ENCODE results near the gene KCNMA1. TPM values are rescaled to one million over a fixed set of nuclear protein-coding genes. Genes with fewer than 3 reads are reported as not detected.

KCNMA1 gene
- total and polyA plus RNA-seq, 2 donors (not counting 1 experiment from before 2014, with no cell fraction given): 0.82 to 3.1 TPM

DNA sequence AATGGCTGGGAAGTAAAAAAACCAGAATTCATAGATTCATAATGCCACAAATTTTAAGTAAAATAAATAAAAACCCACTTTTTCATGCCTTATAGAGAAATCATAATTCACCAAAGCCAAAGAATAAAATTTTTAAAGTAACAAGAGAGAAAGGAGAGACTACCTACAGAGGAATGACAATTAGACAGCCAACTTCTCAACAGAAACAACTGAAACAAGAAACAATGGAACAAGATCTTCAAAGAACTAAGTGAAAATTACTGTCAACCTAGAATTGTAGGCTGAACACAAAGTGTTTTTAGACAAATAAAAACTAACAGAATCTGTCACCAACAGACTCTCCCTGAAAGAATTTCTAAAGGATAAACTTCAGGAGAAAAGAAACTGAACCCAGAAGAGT, 15.6 kb upstream of the KCNMA1 start:
- Histone ChIP-seq H3K27me3 (replicated peaks in 1 of 4; ENCODE audit: control extremely low read depth in 1 of 4, control insufficient read depth in 3 of 4, insufficient read depth in 4 of 4, low read length in 3 of 4) (no peaks in the 10 kb centered on the region), H4K20me1 (ENCODE audit: control insufficient read depth, insufficient read depth, low read length, poor library complexity, severe bottlenecking) (no peaks in the 10 kb centered on the region), H3K9me3 (ENCODE audit: control extremely low read depth in 1 of 3, control insufficient read depth in 2 of 3, insufficient read depth in 1 of 3, low read length in 2 of 3) (peaks cover 4 to 6% (median 5%) of the 10 kb centered on the region in 3 donors), H3K79me2 (ENCODE audit: control insufficient read depth, insufficient read depth, low read length) (no peaks in the 10 kb centered on the region), H3K9ac (ENCODE audit: low read length) (no peak overlapping the region), H2AFZ (ENCODE audit: insufficient read depth, low read depth, low read length, poor library complexity, severe bottlenecking) (no peak overlapping the region), H3K4me3 (ENCODE audit: control extremely low read depth in 1 of 5, extremely low read depth in 1 of 5, insufficient read depth in 1 of 5, low read depth in 2 of 5, low read length in 4 of 5) (no peak overlapping the region), H3K36me3 (replicated peaks in 1 of 2; ENCODE audit: control extremely low read depth in 1 of 2, control insufficient read depth in 1 of 2, extremely low read depth in 1 of 2, insufficient read depth in 2 of 2, low read length in 1 of 2) (no peaks in the 10 kb centered on the region), H3K27ac (ENCODE audit: low read length in 2 of 2) (no peak overlapping the region), H3K4me1 (ENCODE audit: control insufficient read depth in 2 of 2, insufficient read depth in 2 of 2, low read length in 2 of 2) (no peaks in the 10 kb centered on the region), H3K4me2 (replicated peaks; ENCODE audit: low read depth, low read length, poor library complexity, severe bottlenecking) (no peak overlapping the region)
- H3K4me3 Mint-ChIP-seq: no peak overlapping the region
- intact Hi-C loops (cut with micrococcal nuclease): no loop called here
- peaks cover 6% of the 10 kb centered on the region for H3K27me3 Mint-ChIP-seq
- DNase-seq: no peak
- no peak for TF ChIP-seq EZH2 (IDR thresholded peaks at IDR 0.05; ENCODE audit: borderline replicate concordance, insufficient read depth, low read depth, low read length, poor library complexity, severe bottlenecking)
- TF ChIP-seq, protein P1, sequence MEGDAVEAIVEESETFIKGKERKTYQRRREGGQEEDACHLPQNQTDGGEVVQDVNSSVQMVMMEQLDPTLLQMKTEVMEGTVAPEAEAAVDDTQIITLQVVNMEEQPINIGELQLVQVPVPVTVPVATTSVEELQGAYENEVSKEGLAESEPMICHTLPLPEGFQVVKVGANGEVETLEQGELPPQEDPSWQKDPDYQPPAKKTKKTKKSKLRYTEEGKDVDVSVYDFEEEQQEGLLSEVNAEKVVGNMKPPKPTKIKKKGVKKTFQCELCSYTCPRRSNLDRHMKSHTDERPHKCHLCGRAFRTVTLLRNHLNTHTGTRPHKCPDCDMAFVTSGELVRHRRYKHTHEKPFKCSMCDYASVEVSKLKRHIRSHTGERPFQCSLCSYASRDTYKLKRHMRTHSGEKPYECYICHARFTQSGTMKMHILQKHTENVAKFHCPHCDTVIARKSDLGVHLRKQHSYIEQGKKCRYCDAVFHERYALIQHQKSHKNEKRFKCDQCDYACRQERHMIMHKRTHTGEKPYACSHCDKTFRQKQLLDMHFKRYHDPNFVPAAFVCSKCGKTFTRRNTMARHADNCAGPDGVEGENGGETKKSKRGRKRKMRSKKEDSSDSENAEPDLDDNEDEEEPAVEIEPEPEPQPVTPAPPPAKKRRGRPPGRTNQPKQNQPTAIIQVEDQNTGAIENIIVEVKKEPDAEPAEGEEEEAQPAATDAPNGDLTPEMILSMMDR (IDR thresholded peaks at IDR 0.05): no peak
- H3K9me3 Mint-ChIP-seq (ENCODE audit: insufficient read depth): no peaks in the 10 kb centered on the region
- H3K4me1 Mint-ChIP-seq: peaks cover 6% of the 10 kb centered on the region
- POLR2A ChIA-PET: no interaction called here
- ATAC-seq (ENCODE audit: low read depth): no peak
- CTCF ChIA-PET: interaction anchor here (3.9 kb wide), 1 partner anchor 10 kb away, joined by 18 read pairs; no protein-coding TSS in a partner anchor
- no peak overlapping the region for H3K27ac Mint-ChIP-seq

DNA sequence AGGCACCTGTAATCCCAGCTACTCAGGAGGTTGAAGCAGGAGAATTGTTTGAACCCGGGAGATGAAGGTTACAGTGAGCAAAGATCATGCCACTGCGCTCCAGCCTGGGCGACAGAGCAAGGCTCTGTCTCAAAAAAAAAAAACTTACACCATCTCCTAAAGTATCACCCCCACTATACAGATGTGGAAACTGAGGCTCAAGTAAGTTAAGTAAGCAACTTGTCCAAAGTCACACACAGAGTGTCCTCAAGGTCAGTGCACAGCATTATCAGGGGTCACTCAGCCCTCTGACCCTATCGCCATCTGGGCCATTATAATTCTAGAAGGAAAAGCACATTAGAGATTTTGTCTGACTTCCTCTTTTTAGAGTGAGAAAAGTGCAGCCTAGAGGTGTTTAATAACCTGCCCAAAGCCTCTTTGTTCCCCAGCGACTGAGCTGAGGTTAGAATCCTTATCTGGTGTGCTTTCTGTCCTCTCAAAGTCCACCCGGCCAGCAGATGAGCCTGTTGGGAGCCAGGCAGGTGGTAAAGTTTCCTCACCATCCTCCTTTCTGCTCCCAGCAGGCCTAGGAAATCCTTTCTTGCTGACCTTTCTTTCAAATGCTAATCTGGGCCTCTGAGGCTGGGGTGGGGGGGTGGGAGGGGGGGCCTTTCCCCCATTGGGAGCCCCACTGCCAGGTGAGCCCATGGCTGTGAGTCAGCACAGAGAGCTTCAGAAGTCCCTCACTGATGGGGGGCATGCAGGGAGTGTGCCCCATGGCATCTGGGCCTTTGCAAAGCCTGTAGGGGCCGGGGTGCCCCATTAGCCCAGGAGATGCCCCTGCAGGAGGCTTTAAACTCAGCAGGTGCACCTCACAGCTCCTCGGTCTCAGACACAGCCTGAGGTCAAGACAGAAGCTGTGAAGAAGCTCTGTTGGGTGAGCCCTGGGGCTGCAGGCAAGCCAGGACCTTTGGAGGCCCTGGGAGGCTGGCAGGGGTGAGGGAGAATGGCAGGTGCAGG, 12.0 kb upstream of the KCNMA1 start:
- ChIA-PET CTCF (interaction anchor here (0.7 to 18.9 kb wide), 4 partner anchors 8 to 482 kb away, joined by 3 to 523 read pairs (median 6); no protein-coding TSS in a partner anchor), POLR2A (no interaction called here)
- Histone ChIP-seq H4K20me1 (ENCODE audit: control insufficient read depth, insufficient read depth, low read length, poor library complexity, severe bottlenecking) (no peaks in the 10 kb centered on the region), H3K4me2 (replicated peaks; ENCODE audit: low read depth, low read length, poor library complexity, severe bottlenecking) (no peak overlapping the region), H3K4me3 (ENCODE audit: control extremely low read depth in 1 of 5, extremely low read depth in 1 of 5, insufficient read depth in 1 of 5, low read depth in 2 of 5, low read length in 4 of 5) (no peak overlapping the region), H3K27ac (ENCODE audit: low read length in 2 of 2) (no peak overlapping the region), H3K79me2 (ENCODE audit: control insufficient read depth, insufficient read depth, low read length) (no peaks in the 10 kb centered on the region), H3K27me3 (replicated peaks in 1 of 4; ENCODE audit: control extremely low read depth in 1 of 4, control insufficient read depth in 3 of 4, insufficient read depth in 4 of 4, low read length in 3 of 4) (no peaks in the 10 kb centered on the region), H3K9ac (ENCODE audit: low read length) (no peak overlapping the region), H3K9me3 (ENCODE audit: control extremely low read depth in 1 of 3, control insufficient read depth in 2 of 3, insufficient read depth in 1 of 3, low read length in 2 of 3) (peaks cover 4 to 6% (median 5%) of the 10 kb centered on the region in 3 donors), H3K4me1 (ENCODE audit: control insufficient read depth in 2 of 2, insufficient read depth in 2 of 2, low read length in 2 of 2) (no peaks in the 10 kb centered on the region), H3K36me3 (replicated peaks in 1 of 2; ENCODE audit: control extremely low read depth in 1 of 2, control insufficient read depth in 1 of 2, extremely low read depth in 1 of 2, insufficient read depth in 2 of 2, low read length in 1 of 2) (no peaks in the 10 kb centered on the region), H2AFZ (ENCODE audit: insufficient read depth, low read depth, low read length, poor library complexity, severe bottlenecking) (no peak overlapping the region)
- ATAC-seq (ENCODE audit: low read depth) (no peak), DNase-seq (no peak)
- no peaks in the 10 kb centered on the region for H3K27me3 Mint-ChIP-seq
- TF ChIP-seq, protein P1 (IDR thresholded peaks at IDR 0.05): no peak
- no peak for TF ChIP-seq EZH2 (IDR thresholded peaks at IDR 0.05; ENCODE audit: borderline replicate concordance, insufficient read depth, low read depth, low read length, poor library complexity, severe bottlenecking)
- intact Hi-C loops (cut with micrococcal nuclease): no loop called here
- no peak overlapping the region for H3K27ac Mint-ChIP-seq
- WGBS (ENCODE audit: insufficient coverage): 79% methylated on average over 3 of the region's 8 CpGs
- H3K4me3 Mint-ChIP-seq: no peak overlapping the region
- peaks cover 6% of the 10 kb centered on the region for H3K4me1 Mint-ChIP-seq
- H3K9me3 Mint-ChIP-seq (ENCODE audit: insufficient read depth): no peaks in the 10 kb centered on the region

All from B cell (primary cell).